Hepatocyte (in vitro differentiated cells): Measurements from ENCODE around the gene PLSCR4. TPM values are rescaled to one million over a fixed set of nuclear protein-coding genes. Genes with fewer than 3 reads are reported as not detected.

Experiments
- DNase-seq: peaks from one replicate; pipeline ENCODE4 v3.0.0-alpha.2; 2016; ENCODE audit warnings: low spot score
- H2AFZ ChIP-seq: fragments of 200-600 bp; sonication (generic); 2 replicates; pipeline ENCODE4 v1.6.0; 2016; ENCODE audit warnings: antibody characterized with exemption, mild to moderate bottlenecking
- H3K27ac ChIP-seq: fragments of 200-600 bp; sonication (generic); 2 replicates; pipeline ENCODE4 v1.5.1; 2016; ENCODE audit warnings: mild to moderate bottlenecking
- H3K27me3 ChIP-seq: fragments of 200-600 bp; sonication (generic); 2 replicates; pipeline ENCODE4 v1.6.1; 2016
- H3K36me3 ChIP-seq: fragments of 200-600 bp; sonication (generic); replicated peaks from 2 replicates; pipeline ENCODE4 v1.5.1; 2016; ENCODE audit warnings: low read depth; ENCODE audit not compliant: insufficient read depth
- H3K4me1 ChIP-seq: fragments of 200-600 bp; sonication (generic); 2 replicates; pipeline ENCODE4 v1.5.1; 2016; ENCODE audit warnings: mild to moderate bottlenecking, moderate library complexity; ENCODE audit not compliant: insufficient read depth
- H3K4me2 ChIP-seq: fragments of 200-600 bp; sonication (generic); 2 replicates; pipeline ENCODE4 v1.6.0; 2016
- H3K4me3 ChIP-seq: fragments of 200-600 bp; sonication (generic); 2 replicates; pipeline ENCODE4 v1.5.1; 2016; ENCODE audit warnings: mild to moderate bottlenecking
- H3K79me2 ChIP-seq: fragments of 200-600 bp; sonication (generic); 2 replicates; pipeline ENCODE4 v1.6.0; 2017; ENCODE audit warnings: mild to moderate bottlenecking
- H3K9me2 ChIP-seq: fragments of 200-600 bp; sonication (generic); replicated peaks from 2 replicates; pipeline ENCODE4 v1.6.0; 2017; ENCODE audit warnings: mild to moderate bottlenecking; ENCODE audit not compliant: insufficient read depth
- H3K9me3 ChIP-seq: fragments of 200-600 bp; sonication (generic); 2 replicates; pipeline ENCODE4 v1.5.1; 2016; ENCODE audit warnings: low read depth, mild to moderate bottlenecking
- H4K20me1 ChIP-seq: fragments of 200-600 bp; sonication (generic); 2 replicates; pipeline ENCODE4 v1.6.0; 2016; ENCODE audit warnings: mild to moderate bottlenecking; ENCODE audit not compliant: insufficient read depth, poor library complexity, severe bottlenecking
- EZH2 ChIP-seq: fragments of 200-600 bp; sonication (generic); IDR thresholded peaks from 2 replicates; pipeline ENCODE4 v1.6.1; 2016; ENCODE audit warnings: antibody characterized with exemption, mild to moderate bottlenecking, borderline replicate concordance
- EZH2phosphoT487 ChIP-seq: fragments of 200-600 bp; sonication (generic); IDR thresholded peaks from one replicate; pipeline ENCODE4 v1.6.1; 2018; ENCODE audit warnings: antibody characterized with exemption, mild to moderate bottlenecking, low read depth, moderate library complexity; ENCODE audit not compliant: unreplicated experiment, severe bottlenecking
- WGBS: methylation state at CpG from one replicate; pipeline ENCODE4 v1.1.6; 2016; ENCODE audit warnings: low lambda C conversion rate; ENCODE audit errors: missing lambda C conversion rate; 5-methylcytosine and 5-hydroxymethylcytosine counted together
- polyA plus RNA-seq: library from polyadenylated mRNA; unstranded; fragments of >200 nt; fragmentation: Nextera tagmentation; extraction: Ambion mirVana; gene quantifications from 2 replicates; pipeline ENCODE4 v1.2.1, GENCODE V29; 2016
- total RNA-seq: library from RNA; depleted of rRNA; stranded (reverse); fragments of >200 nt; gene quantifications from 2 replicates; pipeline ENCODE4 v1.2.3, GENCODE V29; 2014
- TF ChIP-seq, protein P1 (sequence below): fragments of 200-600 bp; sonication (generic); IDR thresholded peaks from 2 replicates; pipeline ENCODE4 v1.5.1; 2016; ENCODE audit warnings: antibody characterized with exemption, mild to moderate bottlenecking; ENCODE audit not compliant: poor library complexity

PLSCR4 gene
- total and polyA plus RNA-seq, 2 experiments from 2014 or later, result 11.3 to 23.3 TPM

- Histone ChIP-seq H3K9me3 (no peaks in the 10 kb centered on the region), H3K27ac (peak overlapping the region; percentile 95), H3K4me2 (peak overlapping the region; percentile 80), H3K79me2 (peaks cover 51% of the 10 kb centered on the region), H4K20me1 (no peaks in the 10 kb centered on the region), H3K4me1 (peaks cover 26% of the 10 kb centered on the region), H3K4me3 (peak overlapping the region; percentile 73), H2AFZ (peak overlapping the region; percentile 81), H3K9me2 (no peaks in the 10 kb centered on the region), H3K36me3 (no peaks in the 10 kb centered on the region), H3K27me3 (no peaks in the 10 kb centered on the region)
- DNase-seq, result peak; percentile 85
- TF ChIP-seq EZH2, result no peak
- TF ChIP-seq, protein P1, sequence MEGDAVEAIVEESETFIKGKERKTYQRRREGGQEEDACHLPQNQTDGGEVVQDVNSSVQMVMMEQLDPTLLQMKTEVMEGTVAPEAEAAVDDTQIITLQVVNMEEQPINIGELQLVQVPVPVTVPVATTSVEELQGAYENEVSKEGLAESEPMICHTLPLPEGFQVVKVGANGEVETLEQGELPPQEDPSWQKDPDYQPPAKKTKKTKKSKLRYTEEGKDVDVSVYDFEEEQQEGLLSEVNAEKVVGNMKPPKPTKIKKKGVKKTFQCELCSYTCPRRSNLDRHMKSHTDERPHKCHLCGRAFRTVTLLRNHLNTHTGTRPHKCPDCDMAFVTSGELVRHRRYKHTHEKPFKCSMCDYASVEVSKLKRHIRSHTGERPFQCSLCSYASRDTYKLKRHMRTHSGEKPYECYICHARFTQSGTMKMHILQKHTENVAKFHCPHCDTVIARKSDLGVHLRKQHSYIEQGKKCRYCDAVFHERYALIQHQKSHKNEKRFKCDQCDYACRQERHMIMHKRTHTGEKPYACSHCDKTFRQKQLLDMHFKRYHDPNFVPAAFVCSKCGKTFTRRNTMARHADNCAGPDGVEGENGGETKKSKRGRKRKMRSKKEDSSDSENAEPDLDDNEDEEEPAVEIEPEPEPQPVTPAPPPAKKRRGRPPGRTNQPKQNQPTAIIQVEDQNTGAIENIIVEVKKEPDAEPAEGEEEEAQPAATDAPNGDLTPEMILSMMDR, result peak; percentile 60
- peak; percentile 9 for TF ChIP-seq EZH2phosphoT487
- 1% methylated on average over 33 of the region's 35 CpGs for WGBS
Observed at GRCh38 chr3:146160321-146160963, 90.5 kb downstream of the PLSCR4 start.

GRCh38 chr3:146159616-146160320 lies 91.1 kb downstream of the PLSCR4 start:
- TF ChIP-seq EZH2phosphoT487 (peak; percentile 23), EZH2 (no peak)
- TF ChIP-seq, protein P1, result no peak
- Histone ChIP-seq H3K79me2 (peaks cover 57% of the 10 kb centered on the region), H3K36me3 (no peaks in the 10 kb centered on the region), H3K9me2 (no peaks in the 10 kb centered on the region), H3K27ac (peak overlapping the region; percentile 95), H3K4me2 (peak overlapping the region; percentile 80), H4K20me1 (no peaks in the 10 kb centered on the region), H2AFZ (peak overlapping the region; percentile 81), H3K27me3 (no peaks in the 10 kb centered on the region), H3K4me3 (peak overlapping the region; percentile 73), H3K4me1 (peaks cover 24% of the 10 kb centered on the region), H3K9me3 (no peaks in the 10 kb centered on the region)
- WGBS, result 16% methylated on average over 7 of the region's 7 CpGs
- no peak for DNase-seq

DNA sequence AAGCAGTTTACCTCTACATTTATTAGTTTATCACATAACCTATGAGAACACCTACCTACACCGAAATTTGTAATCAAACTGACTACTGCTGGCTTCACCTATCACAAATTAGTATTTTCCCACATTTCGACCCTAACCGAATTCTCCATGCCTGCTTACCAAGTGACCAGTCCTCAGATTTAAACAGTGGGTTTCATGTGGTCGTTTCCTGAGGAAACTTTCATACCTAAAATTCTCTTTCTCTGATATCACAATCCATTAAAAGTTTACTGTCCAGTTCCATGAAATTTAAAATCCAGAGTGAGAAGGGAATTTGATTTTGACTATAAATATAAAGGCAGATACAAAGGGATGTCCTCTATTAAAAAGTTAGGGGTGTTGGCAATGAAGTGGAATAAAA lies 91.9 kb downstream of the PLSCR4 start:
- Histone ChIP-seq H3K4me2 (peak overlapping the region; percentile 80), H3K4me1 (peaks cover 22% of the 10 kb centered on the region), H3K79me2 (peaks cover 65% of the 10 kb centered on the region), H2AFZ (no peak overlapping the region), H3K27ac (peak overlapping the region; percentile 95), H3K36me3 (no peaks in the 10 kb centered on the region), H4K20me1 (no peaks in the 10 kb centered on the region), H3K9me2 (no peaks in the 10 kb centered on the region), H3K9me3 (no peaks in the 10 kb centered on the region), H3K27me3 (no peaks in the 10 kb centered on the region), H3K4me3 (peak overlapping the region; percentile 73)
- no peak for DNase-seq
- 67% methylated on average over 4 of the region's 4 CpGs for WGBS
- TF ChIP-seq EZH2 (no peak), EZH2phosphoT487 (no peak)
- TF ChIP-seq, protein P1, result no peak
